ENCODE data around the gene ATP6V0D1. TPM values are rescaled to one million over a fixed set of nuclear protein-coding genes. Genes with fewer than 3 reads are reported as not detected.
A peak's percentile ranks its signal among the peaks of the same experiment; 100 is the strongest.

The ATP6V0D1 gene
- polyA plus RNA-seq, 3 donors = 354 to 687 (median 631) TPM

- H3K4me2 ChIP-seq (replicated peaks; ENCODE audit: extremely low read depth, low read length, poor library complexity, severe bottlenecking) = no peak overlapping the region
- peaks cover 14 to 18% of the 10 kb centered on the region in 2 donors for H3K4me1 ChIP-seq (ENCODE audit: control insufficient read depth in 1 of 2, insufficient read depth in 2 of 2, low read length in 2 of 2)
- H2AFZ ChIP-seq (ENCODE audit: insufficient read depth, low read depth, low read length, poor library complexity, severe bottlenecking) = no peak overlapping the region
- Mint-ChIP-seq H3K36me3 (peaks cover 9 to 12% of the 10 kb centered on the region in 2 donors), H3K4me3 (peak overlapping the region in 1 of 2 donors; percentile 76), H3K9me3 (peaks cover 0 to 21% (median 3%) of the 10 kb centered on the region in 7 donors), H3K27me3 (ENCODE audit: low read depth in 3 of 3) (peaks cover 56 to 77% (median 58%) of the 10 kb centered on the region in 3 donors), H3K27ac (no peak overlapping the region), H3K4me1 (peaks cover 16% of the 10 kb centered on the region)
- H3K9ac ChIP-seq (ENCODE audit: insufficient read depth, low read length, poor library complexity, severe bottlenecking) = no peak overlapping the region
- H3K36me3 ChIP-seq (replicated peaks in 1 of 2; ENCODE audit: control insufficient read depth in 1 of 2, insufficient read depth in 2 of 2, low read length in 2 of 2) = no peaks in the 10 kb centered on the region
- peaks cover 45% of the 10 kb centered on the region for H4K20me1 ChIP-seq (ENCODE audit: insufficient read depth, low read length)
- H3K27me3 ChIP-seq (ENCODE audit: control insufficient read depth in 2 of 2, insufficient read depth in 2 of 2, low read length in 2 of 2) = peaks cover 22 to 62% of the 10 kb centered on the region in 2 donors
- peak; percentile 87 for TF ChIP-seq CTCF (IDR thresholded peaks at IDR 0.05)
- no peak overlapping the region for H3K4me3 ChIP-seq (replicated peaks in 1 of 3; ENCODE audit: low read depth in 2 of 3, low read length in 3 of 3)
- 27% methylated on average over 11 of the region's 11 CpGs for WGBS (ENCODE audit: insufficient coverage)
- peak; percentile 43 to 61 (median 58) for DNase-seq
- intact Hi-C loops (cut with micrococcal nuclease) = loop anchor here (2.0 to 5.0 kb wide), 2 partner anchors 37 to 39 kb away; no protein-coding TSS in a partner anchor
- H3K79me2 ChIP-seq (ENCODE audit: insufficient read depth, low read length) = no peaks in the 10 kb centered on the region
- H3K27ac ChIP-seq (ENCODE audit: low read depth in 1 of 2, low read length in 2 of 2) = no peak overlapping the region
- peaks cover 0 to 9% of the 10 kb centered on the region in 2 donors for H3K9me3 ChIP-seq (replicated peaks in 1 of 2; ENCODE audit: control insufficient read depth in 1 of 2, insufficient read depth in 1 of 2, low read length in 2 of 2)
These were observed 52.7 kb downstream of the ATP6V0D1 start for GRCh38 chr16:67428146-67428731.

- Histone ChIP-seq H4K20me1 (ENCODE audit: insufficient read depth, low read length) (peaks cover 32% of the 10 kb centered on the region), H3K4me2 (replicated peaks; ENCODE audit: extremely low read depth, low read length, poor library complexity, severe bottlenecking) (no peak overlapping the region), H2AFZ (ENCODE audit: insufficient read depth, low read depth, low read length, poor library complexity, severe bottlenecking) (no peak overlapping the region), H3K9me3 (replicated peaks in 1 of 2; ENCODE audit: control insufficient read depth in 1 of 2, insufficient read depth in 1 of 2, low read length in 2 of 2) (peaks cover 0 to 9% of the 10 kb centered on the region in 2 donors), H3K4me1 (ENCODE audit: control insufficient read depth in 1 of 2, insufficient read depth in 2 of 2, low read length in 2 of 2) (peaks cover 13 to 16% of the 10 kb centered on the region in 2 donors), H3K27ac (ENCODE audit: low read depth in 1 of 2, low read length in 2 of 2) (no peak overlapping the region), H3K27me3 (ENCODE audit: control insufficient read depth in 2 of 2, insufficient read depth in 2 of 2, low read length in 2 of 2) (peaks cover 19 to 50% of the 10 kb centered on the region in 2 donors), H3K79me2 (ENCODE audit: insufficient read depth, low read length) (no peaks in the 10 kb centered on the region), H3K36me3 (replicated peaks in 1 of 2; ENCODE audit: control insufficient read depth in 1 of 2, insufficient read depth in 2 of 2, low read length in 2 of 2) (no peaks in the 10 kb centered on the region), H3K9ac (ENCODE audit: insufficient read depth, low read length, poor library complexity, severe bottlenecking) (no peak overlapping the region), H3K4me3 (replicated peaks in 1 of 3; ENCODE audit: low read depth in 2 of 3, low read length in 3 of 3) (no peak overlapping the region)
- peaks cover 4 to 5% of the 10 kb centered on the region in 2 donors for H3K36me3 Mint-ChIP-seq
- H3K27me3 Mint-ChIP-seq (ENCODE audit: low read depth in 3 of 3) = peaks cover 45 to 68% (median 48%) of the 10 kb centered on the region in 3 donors
- no peak overlapping the region for H3K4me3 Mint-ChIP-seq
- DNase-seq = no peak
- intact Hi-C loops (cut with micrococcal nuclease) = loop anchor here in 1 of 2 donors (5.0 kb wide), 1 partner anchor 40 kb away; no protein-coding TSS in a partner anchor
- WGBS (ENCODE audit: insufficient coverage) = 82% methylated on average over 7 of the region's 7 CpGs
- H3K9me3 Mint-ChIP-seq = peaks cover 0 to 18% (median 3%) of the 10 kb centered on the region in 7 donors
- no peak for TF ChIP-seq CTCF (IDR thresholded peaks at IDR 0.05)
- H3K4me1 Mint-ChIP-seq = peaks cover 11% of the 10 kb centered on the region
- H3K27ac Mint-ChIP-seq = peak overlapping the region in 1 of 7 donors; percentile 39
These were observed 54.0 kb downstream of the ATP6V0D1 start for GRCh38 chr16:67426950-67427349.
